ACHN (cell line): ENCODE data around the gene PTPRD.
"Not testable (repeated sequence)": the region's sequence is repeated elsewhere in the genome, so short reads cannot be mapped to it uniquely, and the experiment has no call there.

Experiments used
- DNase-seq: peaks from one replicate; pipeline ENCODE4 v3.0.0-alpha.2; 2015
- in situ Hi-C: cut with HindIII; loops from 2 replicates; pipeline ENCODE4 v1.10.0; 2017; ENCODE audit warnings: low sequenced_read_pairs, low pct_ligation_motif_present, low pct_unique_long_range_greater_than_20kb

Gene PTPRD

DNA sequence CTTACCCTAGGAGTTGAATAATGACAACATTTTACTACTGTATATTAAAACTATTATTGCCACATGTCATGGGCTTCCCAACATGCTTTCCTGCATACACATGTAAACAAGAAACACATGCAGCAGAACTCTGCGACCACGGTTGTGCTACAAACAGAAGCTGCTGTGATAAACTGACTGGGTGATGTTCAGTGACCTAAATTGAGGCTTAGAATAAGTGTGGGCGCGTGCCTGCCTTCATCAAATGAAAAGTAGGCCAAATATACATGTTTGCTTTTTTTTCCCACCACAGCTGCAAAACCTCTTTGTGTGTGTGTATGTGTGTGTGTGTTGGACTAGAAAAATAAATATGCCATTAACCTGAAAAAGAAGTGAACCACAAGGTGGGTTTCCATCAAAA is 1202.1 kb downstream of the PTPRD start:
- no peak for DNase-seq
- in situ Hi-C loops = no loop called here

DNA sequence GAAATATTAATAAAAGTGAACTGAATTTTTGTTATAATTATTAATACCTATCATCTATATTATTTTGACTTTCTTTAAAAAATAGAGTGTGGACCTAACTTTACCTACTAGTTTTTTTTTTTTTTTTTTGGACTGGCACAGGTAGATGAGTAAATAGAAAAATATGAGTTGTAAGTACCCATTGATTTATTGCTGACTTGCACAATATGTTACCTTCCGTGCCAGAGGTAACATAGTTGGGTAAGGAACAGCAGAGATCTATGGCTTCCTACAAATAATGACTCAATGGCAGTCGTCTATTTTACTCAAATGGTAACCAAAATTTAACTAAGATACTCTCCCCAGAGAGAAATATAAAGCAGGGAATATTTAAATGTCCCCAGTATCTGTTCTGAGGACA is 1212.8 kb downstream of the PTPRD start:
- in situ Hi-C loops = no loop called here
- DNase-seq = no peak

DNA sequence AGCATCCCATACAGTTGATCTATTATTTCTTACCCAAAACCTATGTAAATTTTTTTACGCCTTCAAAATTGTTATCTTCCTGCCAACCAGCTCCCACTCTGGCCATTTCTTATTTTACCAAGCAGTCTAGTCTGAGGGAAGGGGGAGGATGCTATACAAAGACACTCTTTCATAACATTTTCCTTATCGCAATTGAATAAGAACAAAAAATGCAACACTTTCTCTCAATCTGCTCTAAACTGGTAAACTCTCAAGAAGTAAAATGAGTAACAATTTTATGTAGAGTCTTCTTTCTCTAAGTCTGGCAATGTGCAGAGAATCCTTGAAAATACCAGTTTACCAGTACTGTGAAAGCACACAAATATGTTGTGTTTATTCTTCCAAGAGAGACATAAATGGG is 1216.3 kb downstream of the PTPRD start:
- in situ Hi-C loops = no loop called here
- no peak for DNase-seq

DNA sequence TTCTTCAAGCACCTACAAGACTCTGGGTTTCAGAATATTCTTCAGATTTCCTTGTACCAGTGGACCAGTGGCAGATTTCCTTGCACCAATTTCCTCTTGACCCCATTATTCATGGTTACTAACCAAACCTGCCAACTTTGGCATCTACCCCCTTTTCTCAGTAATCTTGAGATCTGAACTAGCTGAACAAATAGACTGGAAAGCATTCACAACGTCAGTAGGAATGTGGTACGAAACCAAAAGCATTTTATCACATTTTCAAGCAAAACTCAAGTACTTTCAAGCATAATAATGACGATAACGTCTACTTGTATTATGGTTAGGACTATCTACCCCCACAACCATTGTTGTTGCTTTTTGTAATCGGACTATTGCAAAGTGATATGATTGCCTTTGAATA is 1217.3 kb downstream of the PTPRD start:
- no peak for DNase-seq
- in situ Hi-C loops = no loop called here

DNA sequence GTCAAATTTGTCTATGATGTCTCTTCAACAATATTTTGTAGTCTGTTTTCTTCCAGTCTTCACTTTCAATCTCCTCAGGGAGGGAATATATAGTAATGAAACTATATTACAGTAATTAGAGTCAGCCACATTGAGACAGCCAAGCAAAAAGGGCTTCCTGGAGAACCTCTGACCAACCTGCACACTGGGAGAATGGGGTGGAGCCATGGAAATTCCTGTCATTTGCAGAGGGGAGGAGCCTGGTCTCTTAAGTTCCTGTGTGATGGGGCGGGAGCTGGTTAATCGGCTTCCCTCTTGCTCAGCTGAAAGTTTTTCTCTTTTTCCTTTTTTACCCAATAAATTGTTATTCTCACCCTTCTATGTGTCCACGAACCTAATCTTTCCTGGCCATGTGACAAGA is 1220.0 kb downstream of the PTPRD start:
- in situ Hi-C loops = no loop called here

DNA sequence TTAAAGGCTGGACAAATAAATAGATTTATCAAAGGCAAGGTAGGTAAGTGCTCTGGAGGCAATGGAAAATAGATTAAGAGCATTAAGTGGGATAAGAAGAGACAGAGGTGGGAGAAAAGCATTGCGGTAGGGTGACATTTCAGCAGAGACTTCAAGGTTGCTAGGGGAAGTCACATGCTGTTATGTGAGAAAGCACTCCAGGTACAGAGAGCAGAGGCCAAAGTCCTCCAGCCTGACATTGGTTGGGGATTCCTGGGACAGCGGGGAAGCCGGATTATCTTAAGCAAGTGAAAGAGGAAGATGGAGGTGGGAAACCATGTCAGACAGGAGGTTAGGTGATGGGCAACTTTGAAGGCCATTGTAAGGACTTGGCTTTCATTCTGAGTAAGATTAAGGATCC is 1222.9 kb downstream of the PTPRD start:
- in situ Hi-C loops = no loop called here
- DNase-seq = no peak

More for the DNA sequence above, 1220.0 kb downstream of the PTPRD start:
- DNase-seq = no peak

DNA sequence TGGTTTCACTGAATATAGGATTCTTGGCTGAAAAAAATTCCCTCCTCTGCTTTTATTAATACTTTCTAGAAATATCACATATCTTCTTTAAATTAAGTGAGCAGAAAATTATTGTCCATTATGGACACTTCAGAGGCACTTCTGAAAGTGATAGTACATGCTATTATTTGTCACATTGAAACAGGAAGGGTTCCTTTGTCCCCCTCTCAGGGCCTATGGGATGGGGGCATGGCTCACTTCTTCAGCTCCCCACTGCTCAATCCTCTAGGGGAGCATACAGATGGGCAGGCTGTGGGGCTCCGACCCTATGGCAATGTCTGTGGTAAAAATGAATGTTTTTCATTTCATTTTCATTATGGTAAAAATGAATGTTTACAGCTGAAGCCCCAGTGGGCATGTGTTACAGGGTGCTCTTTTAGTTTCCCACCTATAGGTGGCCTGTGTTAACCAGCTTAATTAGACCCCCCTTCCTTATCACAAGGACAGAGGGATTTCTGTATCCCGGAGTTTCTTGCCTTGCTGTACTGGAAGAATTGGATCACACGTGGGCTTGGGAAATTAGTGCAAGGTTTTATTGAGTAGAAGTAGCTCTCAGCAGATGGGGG is 1225.2 kb downstream of the PTPRD start:
- DNase-seq = no peak
- in situ Hi-C loops = no loop called here

DNA sequence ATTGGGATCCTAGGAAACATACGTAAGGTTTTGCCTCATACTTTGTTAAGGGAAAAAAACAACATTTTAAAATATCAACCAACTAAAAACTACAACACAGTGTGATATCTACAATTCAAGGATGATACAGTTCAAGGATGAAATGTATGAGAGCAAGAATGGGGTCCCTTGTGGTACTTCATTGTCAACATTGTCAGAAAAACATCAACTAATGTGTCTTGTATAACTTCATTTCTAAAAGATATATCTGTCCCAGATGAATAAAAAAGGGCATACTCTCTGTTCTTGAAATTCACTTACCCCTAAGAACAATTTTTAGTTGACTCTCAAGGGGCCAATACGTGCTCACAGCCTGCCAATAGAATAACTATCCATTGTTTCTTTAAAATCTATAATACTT is 1250.5 kb downstream of the PTPRD start:
- in situ Hi-C loops = no loop called here
- no peak for DNase-seq

DNA sequence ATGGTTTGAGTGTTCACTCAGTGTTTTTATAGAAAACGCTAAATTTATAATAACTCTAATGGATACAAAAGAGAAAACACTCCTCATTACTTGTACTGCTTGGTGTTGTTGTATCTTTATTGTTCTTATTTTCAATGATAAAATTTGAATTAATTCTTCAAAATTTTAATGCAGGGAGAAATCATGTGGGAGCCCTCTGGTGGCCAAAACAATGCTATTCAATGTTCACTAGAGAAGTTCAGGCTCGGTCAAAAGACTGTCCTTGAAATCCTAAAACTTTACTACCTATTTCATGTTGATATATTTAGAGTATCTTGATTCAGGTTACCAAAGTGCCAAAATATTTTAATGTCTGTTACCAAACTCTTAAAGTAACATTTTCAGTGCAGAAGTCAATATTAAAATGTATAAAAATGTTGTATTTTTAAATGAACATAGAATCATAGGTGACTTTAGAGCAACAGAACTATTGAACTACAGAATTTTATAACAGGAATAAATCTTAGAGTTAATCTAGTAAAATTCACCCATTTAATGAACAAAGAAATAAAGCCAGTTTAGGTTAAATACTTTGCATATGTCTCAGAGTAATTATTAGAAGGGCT is 1259.8 kb downstream of the PTPRD start:
- in situ Hi-C loops = no loop called here
- DNase-seq = peak; percentile 5

DNA sequence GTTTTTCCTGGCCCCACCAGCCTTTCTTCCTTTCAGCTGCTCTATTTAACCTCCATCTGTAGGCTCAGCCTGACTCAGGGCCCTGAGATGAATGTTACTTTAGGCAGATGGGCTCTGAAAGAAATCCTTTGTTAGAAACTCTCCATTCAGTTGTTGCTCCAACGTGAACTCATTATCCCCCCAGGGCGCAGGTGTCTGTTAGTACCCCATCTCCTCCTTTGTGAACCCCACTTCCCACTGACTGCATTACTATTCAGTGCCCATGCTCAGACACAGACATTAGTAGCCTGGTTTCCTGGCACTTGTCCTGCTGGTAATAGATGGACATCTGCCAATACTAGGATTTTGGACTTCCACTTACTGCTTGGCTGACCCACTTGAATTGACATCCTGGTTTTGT is 1271.6 kb downstream of the PTPRD start:
- DNase-seq = no peak
- in situ Hi-C loops = no loop called here

DNA sequence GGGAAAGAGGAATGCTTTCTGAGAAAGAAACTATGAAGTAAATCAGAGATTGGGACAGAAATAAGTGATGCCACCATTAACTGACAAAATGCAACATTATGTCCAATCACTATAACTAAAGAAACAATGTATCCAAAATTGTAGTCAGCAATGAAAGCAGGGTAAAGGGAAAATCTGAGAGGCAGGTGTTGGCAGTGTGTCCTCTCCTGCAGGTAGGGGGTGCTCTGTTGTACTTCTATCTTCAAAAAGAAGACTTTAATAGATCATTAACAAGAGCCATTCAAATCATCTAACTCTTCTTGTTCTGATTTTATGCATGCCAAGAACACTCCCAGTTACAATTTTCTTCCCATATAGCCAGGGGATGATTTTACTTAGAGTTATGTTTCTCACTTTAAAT is 1275.7 kb downstream of the PTPRD start:
- in situ Hi-C loops = no loop called here
- DNase-seq = peak; percentile 2

DNA sequence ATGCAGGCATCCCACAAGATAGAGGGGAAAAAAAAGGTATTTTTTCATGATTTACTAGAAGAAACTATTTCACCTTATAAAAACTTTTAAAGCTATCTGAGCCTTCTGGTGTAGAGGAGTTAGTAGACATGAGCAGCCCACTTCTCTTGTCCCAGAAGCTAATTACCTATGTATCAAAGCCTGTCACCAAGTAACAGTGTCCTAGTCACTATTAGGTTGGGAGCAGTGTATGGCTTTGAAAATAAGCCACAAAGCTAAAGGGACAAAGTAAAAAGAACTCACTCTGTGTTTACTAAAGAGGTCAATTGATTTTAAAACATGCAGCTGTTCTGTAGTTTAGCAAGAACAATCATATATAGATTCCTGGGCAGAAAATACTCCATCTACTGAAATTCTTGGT is 1286.1 kb downstream of the PTPRD start:
- DNase-seq = no peak
- in situ Hi-C loops = no loop called here

DNA sequence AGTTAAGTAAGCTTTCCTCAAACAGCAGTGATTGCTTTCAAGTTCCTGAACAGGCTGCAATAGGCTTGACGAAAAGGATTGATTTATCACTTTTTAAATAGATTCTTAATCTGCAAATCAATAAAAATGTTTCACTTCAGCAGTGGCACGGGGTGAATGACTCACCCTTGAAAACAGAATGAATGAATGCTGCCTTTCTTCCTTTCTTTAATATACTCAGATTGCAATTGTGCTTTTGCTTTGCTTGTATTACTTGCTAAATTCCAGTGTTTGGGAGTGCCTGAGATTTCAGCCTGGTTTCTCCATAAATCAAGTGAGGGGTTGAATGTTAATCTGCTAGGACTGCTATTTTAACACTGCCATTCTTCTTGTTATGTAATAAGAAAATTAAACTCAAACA is 1293.8 kb downstream of the PTPRD start:
- in situ Hi-C loops = no loop called here
- no peak for DNase-seq

DNA sequence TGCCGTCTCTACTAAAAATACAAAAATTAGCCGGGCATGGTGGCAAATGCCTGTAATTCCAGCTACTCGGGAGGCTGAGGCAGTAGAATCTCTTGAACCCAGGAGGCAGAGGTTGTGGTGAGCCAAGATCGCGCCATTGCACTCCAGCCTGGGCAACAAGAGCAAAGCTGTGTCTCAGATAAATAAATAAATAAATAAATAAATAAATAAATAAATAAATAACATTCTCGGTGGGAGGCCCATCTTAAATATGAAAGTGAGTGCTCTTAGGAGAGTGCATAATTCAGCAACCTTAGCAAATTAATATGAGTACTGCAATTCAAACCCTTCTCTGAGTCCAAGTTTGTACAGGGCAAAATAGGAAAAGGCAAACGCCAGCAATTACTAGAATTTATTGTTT is 1302.1 kb downstream of the PTPRD start:
- DNase-seq, in situ Hi-C loops: not testable (repeated sequence)

DNA sequence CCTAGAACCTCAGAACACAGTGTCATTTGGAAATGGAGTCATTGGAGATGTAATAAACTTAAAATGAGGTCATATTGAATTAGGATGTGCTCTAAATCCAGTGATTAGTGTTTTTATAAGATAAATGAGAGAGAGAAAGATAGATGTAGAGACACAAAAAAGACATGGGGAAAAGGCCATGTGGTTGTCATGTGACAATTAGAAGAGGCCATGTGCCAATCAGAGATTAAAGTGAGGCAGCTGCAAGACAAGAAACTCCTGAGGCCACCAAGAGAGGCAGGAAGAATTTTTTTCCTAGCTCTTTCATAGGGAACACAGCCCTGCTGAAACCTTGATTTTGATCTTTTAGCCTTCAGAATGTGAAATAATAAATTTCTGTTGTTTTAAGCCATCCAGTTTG is 1307.2 kb downstream of the PTPRD start:
- in situ Hi-C loops = no loop called here
- no peak for DNase-seq

DNA sequence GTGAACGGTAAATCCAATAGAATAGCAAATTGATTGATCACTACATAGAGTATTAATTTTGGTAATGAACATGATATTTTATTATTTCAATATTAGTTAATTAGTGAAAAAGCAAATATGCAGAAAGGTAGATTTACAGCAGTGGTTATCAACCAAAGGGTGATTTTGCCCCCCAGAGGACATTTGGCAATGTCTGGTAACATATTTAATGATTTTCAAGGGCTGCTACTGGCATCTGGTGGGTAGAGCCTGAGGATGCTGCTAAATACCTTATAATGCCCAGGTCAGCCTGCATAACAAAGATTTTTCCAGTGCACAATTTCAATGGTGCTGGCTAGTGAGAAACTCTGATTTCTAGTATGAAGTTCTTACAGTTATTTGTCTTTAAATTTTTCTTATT is 1313.7 kb downstream of the PTPRD start:
- DNase-seq = no peak

DNA sequence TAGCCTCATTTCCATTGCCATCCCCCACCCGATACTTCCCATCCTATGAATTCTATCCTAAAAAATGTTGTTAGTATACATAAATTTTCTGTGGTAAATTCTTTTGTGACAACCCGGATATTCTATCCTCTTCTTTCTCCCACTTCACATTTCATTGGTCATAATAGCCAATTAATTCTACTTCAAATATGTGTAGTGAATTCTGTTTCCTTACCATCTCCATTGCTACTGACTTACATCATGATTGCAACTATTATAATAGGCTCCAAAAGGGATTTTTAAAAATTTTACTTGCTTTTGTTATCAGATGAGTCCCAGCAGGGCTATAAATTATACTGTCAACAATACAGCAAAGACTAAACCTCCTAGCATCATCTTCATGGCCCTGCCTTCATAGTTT is 1326.8 kb downstream of the PTPRD start:
- in situ Hi-C loops = no loop called here
- DNase-seq = no peak

More for the DNA sequence above, 1313.7 kb downstream of the PTPRD start:
- in situ Hi-C loops = no loop called here

DNA sequence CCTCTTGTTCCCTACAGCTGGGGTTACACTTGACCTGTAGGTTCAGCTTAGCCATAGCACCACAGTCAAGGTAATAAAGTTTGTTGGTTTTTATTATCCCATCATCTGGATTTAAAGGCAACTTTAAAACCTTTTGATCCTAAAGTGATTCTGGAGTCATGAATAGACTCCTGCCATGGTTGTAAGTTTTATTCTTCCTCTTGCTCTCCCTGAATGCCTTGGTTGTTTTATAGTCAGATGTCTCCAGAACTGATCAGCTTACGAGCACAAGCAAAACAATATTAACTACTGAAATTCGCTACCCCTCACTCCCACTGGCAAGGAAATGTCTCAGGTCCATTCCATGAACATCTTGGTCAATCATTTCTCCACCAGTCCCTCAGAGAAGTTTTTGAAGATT is 1328.6 kb downstream of the PTPRD start:
- in situ Hi-C loops = no loop called here
- no peak for DNase-seq

DNA sequence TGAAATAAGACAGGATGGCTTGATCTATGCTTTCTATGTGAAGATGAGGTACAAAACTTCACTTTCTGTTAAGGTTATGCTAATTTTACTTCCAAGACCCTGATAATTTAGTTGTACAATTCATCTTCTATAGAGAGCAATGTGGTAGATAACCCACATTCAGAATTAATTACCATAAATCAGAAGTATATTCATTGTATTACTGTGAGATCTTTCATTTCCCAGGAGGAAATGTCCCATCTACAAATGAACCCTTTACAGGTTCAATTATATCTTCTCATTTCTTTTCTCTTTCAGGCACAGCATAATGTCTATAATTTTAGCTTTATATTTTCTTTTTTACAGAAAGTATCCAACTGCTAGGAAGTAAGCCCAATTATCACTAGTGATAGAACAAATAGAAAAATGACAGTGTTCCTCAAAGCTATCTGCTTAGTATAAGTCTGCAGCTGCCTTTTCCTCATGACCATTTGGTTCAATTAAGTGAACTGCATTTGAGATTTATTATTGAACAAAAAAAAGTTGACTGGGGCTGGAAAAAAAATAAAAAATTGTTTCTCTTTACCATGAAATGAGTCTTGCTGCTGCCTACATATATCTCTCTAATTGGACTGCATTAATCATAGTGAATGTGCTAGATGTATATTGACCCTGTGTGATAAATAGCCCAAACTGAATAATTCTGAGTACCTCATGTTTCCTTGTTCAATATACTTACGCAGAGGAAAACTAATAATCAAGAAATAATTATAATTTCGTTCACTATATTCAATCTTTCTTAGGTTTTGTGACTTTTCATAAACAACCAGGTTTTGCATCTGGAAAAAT is 1329.4 kb downstream of the PTPRD start:
- DNase-seq = no peak
- in situ Hi-C loops = no loop called here

DNA sequence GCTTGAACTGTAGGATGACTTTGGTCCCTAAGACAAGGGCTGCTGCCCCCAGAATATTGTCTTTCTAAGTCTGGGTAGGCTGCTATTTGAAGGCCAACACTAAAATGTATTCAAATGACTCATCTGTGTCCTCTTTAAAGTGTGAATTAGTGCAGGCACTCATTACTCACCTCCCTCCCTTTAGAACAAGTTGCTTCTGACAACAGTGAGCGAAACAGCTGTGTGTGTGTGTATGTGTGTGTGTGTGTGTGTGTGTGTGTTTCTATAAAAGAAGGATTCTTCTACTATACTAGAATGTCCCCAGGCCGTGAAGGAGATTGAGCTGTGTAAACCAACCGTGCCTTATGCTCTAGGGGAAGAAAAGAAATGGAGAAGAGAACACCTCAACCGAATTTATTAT is 1337.2 kb downstream of the PTPRD start:
- in situ Hi-C loops = no loop called here
- DNase-seq = no peak
